ENCODE results near the gene MAPK12.

GRCh38 chr22:50217543-50218152 is 43.8 kb downstream of the MAPK12 start:
- TF ChIP-seq CTCF (conservative IDR thresholded peaks at IDR 0.05 in 1 of 2, IDR thresholded peaks at IDR 0.05 in 1 of 2; ENCODE audit: low read depth in 1 of 2, low read length in 2 of 2), result no peak
- TF ChIP-seq EZH2 (IDR thresholded peaks at IDR 0.05; ENCODE audit: low read length, missing control alignments), result no peak

Measured in fibroblast of lung (primary cell).